PFSK-1 (cell line): ENCODE measurements around the gene SLC6A19.
A peak's percentile ranks its signal among the peaks of the same experiment; 100 is the strongest.

Source experiments
- FOXP2 ChIP-seq: optimal IDR thresholded peaks from 2 replicates; pipeline ENCODE3; 2011; ENCODE audit warnings: borderline replicate concordance, control low read depth, inconsistent platforms; ENCODE audit not compliant: insufficient read depth; ENCODE audit errors: extremely low read length, extremely low read depth
- POLR2AphosphoS5 ChIP-seq: IDR thresholded peaks from 2 replicates; pipeline ENCODE4 v1.6.1; 2012; ENCODE audit warnings: low read depth, mild to moderate bottlenecking, control low read depth, low read length, moderate library complexity
- SIN3A ChIP-seq: IDR thresholded peaks from 2 replicates; pipeline ENCODE4 v1.6.1; 2012; ENCODE audit warnings: mild to moderate bottlenecking, low read length, moderate library complexity, borderline replicate concordance; ENCODE audit not compliant: insufficient read depth
- TAF1 ChIP-seq: IDR thresholded peaks from 2 replicates; pipeline ENCODE4 v1.6.1; 2012; ENCODE audit warnings: low read length, control low read depth, borderline replicate concordance; ENCODE audit not compliant: insufficient read depth
- TF ChIP-seq, protein P1 (sequence below), 2 experiments: IDR thresholded peaks; 2 replicates each; pipeline versions ENCODE4 v1.6.1 to v1.8.0; 2011 to 2012; ENCODE audit warnings: low read depth in 2 of 2, low read length in 2 of 2, control low read depth in 1 of 2, inconsistent platforms in 1 of 2, mild to moderate bottlenecking in 1 of 2, moderate library complexity in 1 of 2; ENCODE audit not compliant: insufficient read depth in 1 of 2

The SLC6A19 gene

DNA sequence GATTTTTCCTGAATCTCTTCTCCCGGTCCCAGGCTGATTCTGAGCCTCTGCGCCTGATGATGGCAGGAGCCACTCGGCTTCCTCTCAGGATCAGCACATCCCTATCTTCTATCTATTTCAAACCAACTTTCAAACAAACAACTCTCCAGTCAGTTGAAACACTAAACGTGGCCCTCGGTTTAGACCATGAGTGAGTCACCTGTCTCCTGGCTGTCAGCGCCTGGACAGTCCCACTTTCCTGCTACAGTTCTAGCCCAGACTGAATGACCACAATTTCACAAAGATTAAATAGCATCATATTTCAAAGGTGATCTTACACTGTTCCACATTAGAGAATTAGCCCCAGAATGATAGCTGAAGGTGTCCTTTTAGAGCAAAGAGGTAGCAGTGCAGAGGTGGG is 6.2 kb downstream of the SLC6A19 start:
- no peak for TF ChIP-seq POLR2AphosphoS5
- TF ChIP-seq TAF1, result no peak
- TF ChIP-seq, protein P1, sequence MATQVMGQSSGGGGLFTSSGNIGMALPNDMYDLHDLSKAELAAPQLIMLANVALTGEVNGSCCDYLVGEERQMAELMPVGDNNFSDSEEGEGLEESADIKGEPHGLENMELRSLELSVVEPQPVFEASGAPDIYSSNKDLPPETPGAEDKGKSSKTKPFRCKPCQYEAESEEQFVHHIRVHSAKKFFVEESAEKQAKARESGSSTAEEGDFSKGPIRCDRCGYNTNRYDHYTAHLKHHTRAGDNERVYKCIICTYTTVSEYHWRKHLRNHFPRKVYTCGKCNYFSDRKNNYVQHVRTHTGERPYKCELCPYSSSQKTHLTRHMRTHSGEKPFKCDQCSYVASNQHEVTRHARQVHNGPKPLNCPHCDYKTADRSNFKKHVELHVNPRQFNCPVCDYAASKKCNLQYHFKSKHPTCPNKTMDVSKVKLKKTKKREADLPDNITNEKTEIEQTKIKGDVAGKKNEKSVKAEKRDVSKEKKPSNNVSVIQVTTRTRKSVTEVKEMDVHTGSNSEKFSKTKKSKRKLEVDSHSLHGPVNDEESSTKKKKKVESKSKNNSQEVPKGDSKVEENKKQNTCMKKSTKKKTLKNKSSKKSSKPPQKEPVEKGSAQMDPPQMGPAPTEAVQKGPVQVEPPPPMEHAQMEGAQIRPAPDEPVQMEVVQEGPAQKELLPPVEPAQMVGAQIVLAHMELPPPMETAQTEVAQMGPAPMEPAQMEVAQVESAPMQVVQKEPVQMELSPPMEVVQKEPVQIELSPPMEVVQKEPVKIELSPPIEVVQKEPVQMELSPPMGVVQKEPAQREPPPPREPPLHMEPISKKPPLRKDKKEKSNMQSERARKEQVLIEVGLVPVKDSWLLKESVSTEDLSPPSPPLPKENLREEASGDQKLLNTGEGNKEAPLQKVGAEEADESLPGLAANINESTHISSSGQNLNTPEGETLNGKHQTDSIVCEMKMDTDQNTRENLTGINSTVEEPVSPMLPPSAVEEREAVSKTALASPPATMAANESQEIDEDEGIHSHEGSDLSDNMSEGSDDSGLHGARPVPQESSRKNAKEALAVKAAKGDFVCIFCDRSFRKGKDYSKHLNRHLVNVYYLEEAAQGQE (IDR thresholded peaks at IDR 0.05; ENCODE audit: insufficient read depth in 1 of 2, low read depth in 2 of 2, low read length in 2 of 2), result no peak
- no peak for TF ChIP-seq FOXP2
- TF ChIP-seq SIN3A, result no peak

DNA sequence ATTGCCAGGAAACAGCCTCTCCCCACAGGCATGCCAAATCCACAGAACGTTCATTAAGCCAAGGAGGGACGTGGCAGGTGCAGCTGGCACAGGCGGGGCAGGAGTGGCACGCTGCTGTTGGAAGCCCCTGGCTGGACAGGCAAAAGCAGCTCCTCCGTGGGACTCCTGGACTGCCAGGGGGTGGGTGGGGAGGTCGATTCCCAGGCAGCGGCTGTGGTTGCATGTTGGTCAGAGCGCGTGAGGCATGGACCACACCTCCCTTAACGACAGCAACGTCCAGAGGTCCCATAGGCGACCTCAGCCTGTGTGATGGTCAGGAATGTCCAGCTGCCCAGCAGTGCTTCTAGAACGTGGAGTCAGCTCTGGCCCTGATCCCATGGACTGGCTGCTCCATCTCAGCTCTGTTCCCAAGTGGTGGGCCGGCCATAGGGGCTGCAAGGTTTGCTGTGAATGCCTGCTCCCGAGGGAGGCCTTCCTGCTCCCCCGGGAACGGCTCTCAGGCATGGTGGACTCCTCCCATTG is 6.9 kb downstream of the SLC6A19 start:
- TF ChIP-seq SIN3A (no peak), FOXP2 (no peak), POLR2AphosphoS5 (no peak), TAF1 (no peak)
- TF ChIP-seq, protein P1 (IDR thresholded peaks at IDR 0.05; ENCODE audit: insufficient read depth in 1 of 2, low read depth in 2 of 2, low read length in 2 of 2), result no peak

DNA sequence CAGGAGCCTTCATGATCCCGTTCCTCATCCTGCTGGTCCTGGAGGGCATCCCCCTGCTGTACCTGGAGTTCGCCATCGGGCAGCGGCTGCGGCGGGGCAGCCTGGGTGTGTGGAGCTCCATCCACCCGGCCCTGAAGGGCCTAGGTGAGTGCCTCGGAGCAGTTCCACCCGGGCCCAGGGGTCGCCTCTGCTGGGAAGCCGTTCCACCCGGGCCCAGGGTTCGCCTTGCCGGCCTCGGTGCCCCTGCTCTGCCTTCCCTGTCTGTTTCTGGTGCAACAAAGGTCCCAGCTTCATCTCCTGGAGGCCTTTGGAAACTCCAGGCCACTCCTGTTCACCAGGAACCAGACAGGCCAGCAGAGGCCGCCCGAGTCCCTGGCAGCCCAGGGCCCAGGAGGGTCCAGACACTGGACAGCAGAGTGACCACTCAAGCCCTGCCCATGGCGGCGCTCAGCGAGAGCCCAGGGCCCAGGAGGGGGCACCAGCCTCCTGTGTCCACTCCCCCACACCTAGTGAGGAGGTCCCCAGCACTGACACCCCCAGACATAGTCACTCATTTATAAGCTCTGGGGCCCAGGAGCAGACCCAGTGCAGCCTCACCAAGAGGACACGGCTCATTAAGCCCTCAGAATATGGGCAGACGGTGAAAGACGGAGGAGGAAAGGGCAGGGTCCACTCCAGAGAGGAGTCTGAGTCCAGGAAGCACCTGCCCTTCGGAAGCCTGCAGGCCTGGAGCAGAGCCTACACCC is 7.5 kb downstream of the SLC6A19 start:
- no peak for TF ChIP-seq SIN3A
- peak; percentile 56 for TF ChIP-seq FOXP2

DNA sequence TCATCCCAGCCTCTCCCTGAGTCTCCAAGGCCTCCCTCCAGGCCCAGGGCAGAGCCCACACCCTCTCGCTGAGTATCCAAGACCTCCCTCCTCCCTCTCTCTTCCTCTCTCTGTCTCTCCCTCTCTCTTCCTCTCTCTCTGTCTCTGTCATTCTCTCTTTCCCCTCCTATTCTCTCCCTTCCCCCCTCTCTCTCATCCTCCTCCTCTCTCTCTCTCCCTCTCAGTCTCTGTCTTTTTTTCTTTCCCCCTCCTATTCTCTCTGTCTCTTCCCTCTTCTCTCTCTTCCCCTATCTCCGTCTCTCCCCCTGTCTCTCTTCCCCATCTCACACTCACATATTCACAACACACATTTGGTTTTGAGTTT is 8.1 kb downstream of the SLC6A19 start:
- TF ChIP-seq TAF1, result no peak
- TF ChIP-seq POLR2AphosphoS5, result no peak
- TF ChIP-seq, protein P1 (IDR thresholded peaks at IDR 0.05; ENCODE audit: insufficient read depth in 1 of 2, low read depth in 2 of 2, low read length in 2 of 2), result no peak
- no peak for TF ChIP-seq FOXP2
- no peak for TF ChIP-seq SIN3A

DNA sequence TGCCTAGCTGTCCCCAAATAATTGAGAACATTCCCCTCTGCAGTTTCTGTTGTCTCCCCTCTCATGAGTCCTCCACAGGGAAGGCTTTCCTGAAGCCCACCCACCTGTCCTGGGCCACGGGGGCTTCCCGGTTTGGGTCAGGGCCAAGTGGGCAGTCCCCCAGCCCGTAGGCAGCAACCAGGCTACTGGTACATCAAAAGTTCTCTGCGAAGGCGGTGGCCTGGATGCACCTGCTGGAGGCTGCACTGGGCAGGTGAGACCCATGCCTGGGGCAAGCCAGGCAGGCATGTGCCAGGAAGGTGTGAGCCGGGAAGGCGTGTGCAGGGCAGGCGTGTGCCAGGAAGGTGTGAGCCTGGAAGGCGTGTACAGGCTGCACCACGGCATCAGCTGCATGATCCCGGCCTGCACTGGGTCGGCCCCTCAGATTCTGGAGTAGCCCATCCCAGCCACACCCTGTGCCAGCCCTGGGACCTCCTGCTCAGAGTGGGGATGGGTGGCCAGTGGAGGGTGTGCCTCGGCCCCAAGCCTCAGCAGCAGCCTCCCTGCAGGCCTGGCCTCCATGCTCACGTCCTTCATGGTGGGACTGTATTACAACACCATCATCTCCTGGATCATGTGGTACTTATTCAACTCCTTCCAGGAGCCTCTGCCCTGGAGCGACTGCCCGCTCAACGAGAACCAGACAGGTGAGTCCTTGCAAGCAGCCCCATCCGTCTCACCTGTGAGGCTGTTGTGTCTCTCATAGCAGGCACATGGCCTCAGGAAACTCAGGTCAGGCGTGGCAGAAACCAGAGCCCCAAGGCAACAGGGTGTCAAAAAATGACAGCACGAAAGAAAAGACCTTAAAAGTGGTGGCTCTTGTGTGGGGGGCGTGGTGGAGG is 8.7 kb downstream of the SLC6A19 start:
- TF ChIP-seq TAF1 (no peak), FOXP2 (no peak), SIN3A (no peak), POLR2AphosphoS5 (no peak)
- TF ChIP-seq, protein P1 (IDR thresholded peaks at IDR 0.05; ENCODE audit: insufficient read depth in 1 of 2, low read depth in 2 of 2, low read length in 2 of 2), result no peak
